Fibroblast of lung (primary cell): ENCODE results near the gene EFHB. TPM values are rescaled to one million over a fixed set of nuclear protein-coding genes. Genes with fewer than 3 reads are reported as not detected.

Experiments
- DNase-seq, 2 donors: peaks; one replicate each; pipeline versions ENCODE4 v3.0.0 to v3.0.0-alpha.2; 2010; ENCODE audit warnings: low read depth in 2 of 2
- H2AFZ ChIP-seq: 2 replicates; pipeline ENCODE4 v1.5.1; 2012; ENCODE audit warnings: low read length, control low read depth, inconsistent platforms
- H3K27ac ChIP-seq: 2 replicates; pipeline ENCODE4 v1.5.1; 2011; ENCODE audit warnings: low read length, control low read depth; ENCODE audit not compliant: insufficient read depth
- H3K27me3 ChIP-seq: 2 replicates; pipeline ENCODE4 v1.5.1; 2011; ENCODE audit warnings: mild to moderate bottlenecking, low read length; ENCODE audit not compliant: control insufficient read depth, insufficient read depth
- H3K36me3 ChIP-seq: 2 replicates; pipeline ENCODE4 v1.5.1; 2011; ENCODE audit warnings: low read length; ENCODE audit not compliant: control insufficient read depth, insufficient read depth
- H3K4me1 ChIP-seq: 2 replicates; pipeline ENCODE4 v1.5.1; 2011; ENCODE audit warnings: low read length; ENCODE audit not compliant: control insufficient read depth, insufficient read depth; ENCODE audit errors: extremely low read depth
- H3K4me2 ChIP-seq: 2 replicates; pipeline ENCODE4 v1.5.1; 2011; ENCODE audit warnings: low read length, control low read depth; ENCODE audit not compliant: insufficient read depth; ENCODE audit errors: extremely low read depth
- H3K4me3 ChIP-seq, 4 experiments: fragments of 200-600 bp in 1 of 4; sonication (generic) in 1 of 4; replicated peaks in 1 of 4; 2 replicates each; pipeline ENCODE4 v1.5.1; 2011 to 2016; ENCODE audit warnings: low read length in 4 of 4, low read depth in 3 of 4, mild to moderate bottlenecking in 3 of 4, control low read depth in 2 of 4, inconsistent platforms in 1 of 4, mixed read lengths in 1 of 4; ENCODE audit not compliant: insufficient read depth in 1 of 4; ENCODE audit errors: control extremely low read depth in 1 of 4
- H3K79me2 ChIP-seq: 2 replicates; pipeline ENCODE4 v1.5.1; 2012; ENCODE audit warnings: mild to moderate bottlenecking, low read length, inconsistent platforms; ENCODE audit not compliant: control insufficient read depth, insufficient read depth
- H3K9ac ChIP-seq: 2 replicates; pipeline ENCODE4 v1.5.1; 2011; ENCODE audit warnings: mild to moderate bottlenecking, low read length, control low read depth; ENCODE audit not compliant: insufficient read depth
- H3K9me3 ChIP-seq: 2 replicates; pipeline ENCODE4 v1.5.1; 2012; ENCODE audit warnings: low read depth, low read length; ENCODE audit not compliant: control insufficient read depth, insufficient read depth
- H4K20me1 ChIP-seq: 2 replicates; pipeline ENCODE4 v1.5.1; 2011; ENCODE audit warnings: low read length; ENCODE audit not compliant: control insufficient read depth, insufficient read depth; ENCODE audit errors: extremely low read depth
- EZH2 ChIP-seq: IDR thresholded peaks from 2 replicates; pipeline ENCODE4 v1.5.1; 2012; ENCODE audit warnings: low read length, control low read depth, mild to moderate bottlenecking; ENCODE audit errors: missing control alignments
- polyA plus RNA-seq, 2 donors: library from polyadenylated mRNA; depleted of rRNA in 1 of 2; stranded (reverse) in 1 of 2; unstranded in 1 of 2; fragments of >200 nt; gene quantifications; 2 replicates each; pipeline ENCODE4 v1.2.1, GENCODE V29; 2011 to 2012; ENCODE audit warnings: missing spikeins in 1 of 2
- total RNA-seq: library from RNA; depleted of rRNA; stranded (reverse); fragments of >200 nt; gene quantifications from 2 replicates; pipeline ENCODE4 v1.2.1, GENCODE V29; 2014
- TF ChIP-seq, protein P1 (sequence below), 2 donors: IDR thresholded peaks in 1 of 2; conservative IDR thresholded peaks in 1 of 2; 1 replicate in 1 of 2; 2 replicates in 1 of 2; pipeline ENCODE4 v1.5.1; 2011 to 2012; ENCODE audit warnings: low read length in 2 of 2, control low read depth in 1 of 2, inconsistent platforms in 1 of 2, low read depth in 1 of 2, mild to moderate bottlenecking in 1 of 2

Gene EFHB
- total and polyA plus RNA-seq, 2 donors (not counting 1 experiment from before 2014, with no cell fraction given): 0.43 to 0.83 TPM

DNA sequence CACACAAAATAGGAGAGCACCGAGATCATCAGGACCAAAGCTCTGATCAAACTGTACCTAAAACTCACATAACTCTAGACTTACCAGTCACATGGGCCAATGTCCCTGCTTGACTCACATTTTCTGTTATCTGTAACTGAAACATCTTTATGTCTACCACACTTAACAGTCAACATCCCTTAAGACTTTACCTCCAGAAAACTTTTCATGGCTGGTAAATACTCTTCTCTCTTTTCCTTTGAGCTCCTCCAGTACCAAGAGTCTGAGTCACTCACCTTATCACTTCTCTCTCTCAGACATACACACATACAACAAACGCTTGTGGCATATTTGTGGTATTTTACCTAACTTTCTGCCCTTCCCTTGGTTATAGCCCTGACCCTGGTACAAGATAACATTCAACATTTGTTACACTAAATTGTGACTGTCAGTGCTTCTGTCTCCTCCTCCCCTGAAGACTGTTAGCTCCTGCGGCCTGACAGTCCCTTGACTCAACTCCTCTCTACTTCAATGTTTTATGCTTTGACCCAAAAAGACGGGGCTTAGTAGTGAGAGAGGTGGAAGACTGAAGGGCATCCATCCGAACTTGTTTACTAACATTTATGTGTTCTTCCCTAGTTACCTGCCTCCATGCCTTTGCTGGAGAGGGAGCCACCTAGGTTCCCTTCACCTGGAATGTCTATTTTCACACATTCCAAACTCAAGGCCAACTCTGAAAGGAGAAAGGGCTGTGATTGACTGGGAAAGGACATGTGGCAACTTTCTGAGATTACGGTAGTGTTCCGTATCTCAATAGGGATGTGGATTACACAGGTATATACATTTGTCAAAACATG lies 3.7 kb upstream of the EFHB start:
- Histone ChIP-seq H2AFZ (no peak overlapping the region), H3K9me3 (no peaks in the 10 kb centered on the region), H3K4me3 (no peak overlapping the region), H3K4me2 (no peak overlapping the region), H3K79me2 (no peaks in the 10 kb centered on the region), H3K27ac (no peak overlapping the region), H3K36me3 (no peaks in the 10 kb centered on the region), H3K9ac (no peak overlapping the region), H3K4me1 (no peaks in the 10 kb centered on the region), H3K27me3 (no peaks in the 10 kb centered on the region), H4K20me1 (no peaks in the 10 kb centered on the region)
- no peak for TF ChIP-seq EZH2
- TF ChIP-seq, protein P1, sequence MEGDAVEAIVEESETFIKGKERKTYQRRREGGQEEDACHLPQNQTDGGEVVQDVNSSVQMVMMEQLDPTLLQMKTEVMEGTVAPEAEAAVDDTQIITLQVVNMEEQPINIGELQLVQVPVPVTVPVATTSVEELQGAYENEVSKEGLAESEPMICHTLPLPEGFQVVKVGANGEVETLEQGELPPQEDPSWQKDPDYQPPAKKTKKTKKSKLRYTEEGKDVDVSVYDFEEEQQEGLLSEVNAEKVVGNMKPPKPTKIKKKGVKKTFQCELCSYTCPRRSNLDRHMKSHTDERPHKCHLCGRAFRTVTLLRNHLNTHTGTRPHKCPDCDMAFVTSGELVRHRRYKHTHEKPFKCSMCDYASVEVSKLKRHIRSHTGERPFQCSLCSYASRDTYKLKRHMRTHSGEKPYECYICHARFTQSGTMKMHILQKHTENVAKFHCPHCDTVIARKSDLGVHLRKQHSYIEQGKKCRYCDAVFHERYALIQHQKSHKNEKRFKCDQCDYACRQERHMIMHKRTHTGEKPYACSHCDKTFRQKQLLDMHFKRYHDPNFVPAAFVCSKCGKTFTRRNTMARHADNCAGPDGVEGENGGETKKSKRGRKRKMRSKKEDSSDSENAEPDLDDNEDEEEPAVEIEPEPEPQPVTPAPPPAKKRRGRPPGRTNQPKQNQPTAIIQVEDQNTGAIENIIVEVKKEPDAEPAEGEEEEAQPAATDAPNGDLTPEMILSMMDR (conservative IDR thresholded peaks at IDR 0.05 in 1 of 2, IDR thresholded peaks at IDR 0.05 in 1 of 2; ENCODE audit: low read depth in 1 of 2, low read length in 2 of 2): no peak
- peak in 1 of 2 donors; percentile 86 for DNase-seq

DNA sequence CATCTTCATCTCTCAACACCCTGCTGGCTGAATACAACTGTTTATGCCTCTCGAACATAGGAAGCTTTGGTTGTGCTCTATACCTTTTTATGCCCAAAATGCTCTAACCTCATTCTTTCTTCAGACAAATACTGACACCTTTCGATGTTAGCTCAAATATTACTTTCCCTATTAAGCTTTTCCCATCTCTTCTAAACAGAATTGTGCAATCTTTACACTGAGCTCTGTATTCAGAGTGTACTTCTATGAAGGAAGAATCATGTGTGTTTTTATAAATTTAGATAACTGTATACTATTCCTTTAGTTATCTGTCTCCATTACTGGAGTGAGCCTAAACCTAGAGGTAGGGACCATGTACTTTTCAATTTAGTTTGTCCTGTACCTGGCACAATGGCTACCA lies 1.6 kb downstream of the EFHB start:
- no peak overlapping the region for H3K27ac ChIP-seq
- H3K4me2 ChIP-seq: no peak overlapping the region
- no peaks in the 10 kb centered on the region for H3K27me3 ChIP-seq
- no peaks in the 10 kb centered on the region for H3K79me2 ChIP-seq
- no peaks in the 10 kb centered on the region for H4K20me1 ChIP-seq
- no peaks in the 10 kb centered on the region for H3K4me1 ChIP-seq
- H3K9me3 ChIP-seq: no peaks in the 10 kb centered on the region
- H3K4me3 ChIP-seq: no peak overlapping the region
- DNase-seq: no peak
- H3K36me3 ChIP-seq: no peaks in the 10 kb centered on the region
- no peak overlapping the region for H2AFZ ChIP-seq
- no peak overlapping the region for H3K9ac ChIP-seq
- TF ChIP-seq, protein P1 (conservative IDR thresholded peaks at IDR 0.05 in 1 of 2, IDR thresholded peaks at IDR 0.05 in 1 of 2; ENCODE audit: low read depth in 1 of 2, low read length in 2 of 2): no peak
- no peak for TF ChIP-seq EZH2

DNA sequence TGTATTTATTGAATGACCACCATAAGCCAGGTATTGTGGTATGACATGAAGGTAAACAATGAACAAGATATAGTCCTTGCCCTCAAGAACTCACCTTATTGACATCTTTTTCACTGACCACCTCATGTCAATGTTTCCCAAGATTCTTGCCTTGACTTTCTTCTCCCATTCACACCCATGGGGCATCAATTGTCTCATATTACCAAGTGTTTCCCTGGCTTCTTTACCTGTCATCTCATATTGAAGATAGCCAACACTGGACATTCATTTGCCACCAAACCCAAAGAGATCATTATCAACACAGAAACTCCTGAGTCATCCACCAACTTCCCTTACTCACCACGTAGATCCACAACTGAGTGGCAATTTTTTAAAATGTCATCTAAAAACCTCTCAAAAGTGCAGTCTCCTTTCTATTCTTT lies 2.2 kb downstream of the EFHB start:
- Histone ChIP-seq H3K4me2 (no peak overlapping the region), H3K79me2 (no peaks in the 10 kb centered on the region), H3K4me1 (no peaks in the 10 kb centered on the region), H4K20me1 (no peaks in the 10 kb centered on the region), H3K9ac (no peak overlapping the region), H3K27ac (no peak overlapping the region), H3K4me3 (no peak overlapping the region), H3K27me3 (no peaks in the 10 kb centered on the region), H3K36me3 (no peaks in the 10 kb centered on the region), H2AFZ (no peak overlapping the region), H3K9me3 (no peaks in the 10 kb centered on the region)
- peak in 1 of 2 donors; percentile 26 for DNase-seq
- TF ChIP-seq EZH2: no peak
- TF ChIP-seq, protein P1 (conservative IDR thresholded peaks at IDR 0.05 in 1 of 2, IDR thresholded peaks at IDR 0.05 in 1 of 2; ENCODE audit: low read depth in 1 of 2, low read length in 2 of 2): no peak
